ENCODE data around the gene RAD51B. TPM values are rescaled to one million over a fixed set of nuclear protein-coding genes. Genes with fewer than 3 reads are reported as not detected.

RAD51B gene
- total RNA-seq, 1 experiment from 2014 or later: 8.5 TPM

GRCh38 chr14:67917006-67917405, 97.4 kb downstream of the RAD51B start:
- CTCF ChIA-PET: no interaction called here
- BruUV-seq (replicated peaks): no TSS peak
- POLR2A ChIA-PET: no interaction called here

GRCh38 chr14:67918838-67919237, 99.3 kb downstream of the RAD51B start:
- no peak overlapping the region for H3K27ac ChIP-seq (ENCODE audit: low read length)
- TF ChIP-seq SIN3A (IDR thresholded peaks at IDR 0.05; ENCODE audit: borderline replicate concordance, insufficient read depth, low read depth, low read length) (no peak), CTCF (IDR thresholded peaks at IDR 0.05) (no peak), REST (IDR thresholded peaks at IDR 0.05; ENCODE audit: insufficient read depth in 1 of 2, low read depth in 2 of 2, low read length in 1 of 2) (no peak), TCF7L2 (IDR thresholded peaks at IDR 0.05; ENCODE audit: low read depth, low read length) (no peak), POLR2AphosphoS5 (IDR thresholded peaks at IDR 0.05; ENCODE audit: low read depth, low read length) (no peak)
- POLR2A ChIA-PET: no interaction called here
- no peaks in the 10 kb centered on the region for H3K9me3 ChIP-seq (ENCODE audit: control insufficient read depth, insufficient read depth, low read depth, low read length)
- DNase-seq (ENCODE audit: low read depth, low spot score) (no peak), ATAC-seq (no peak)
- H3K4me3 ChIP-seq (ENCODE audit: low read depth in 2 of 2, low read length in 2 of 2): no peak overlapping the region
- H3K36me3 ChIP-seq (ENCODE audit: control insufficient read depth, insufficient read depth, low read length): no peaks in the 10 kb centered on the region
- H3K27me3 ChIP-seq (ENCODE audit: control insufficient read depth, insufficient read depth, low read length): no peaks in the 10 kb centered on the region
- intact Hi-C loops (cut with micrococcal nuclease; ENCODE audit: unreplicated experiment) (no loop called here), in situ Hi-C loops (cut with HindIII; ENCODE audit: low pct_unique_long_range_greater_than_20kb, low sequenced_read_pairs) (no loop called here)
- CTCF ChIA-PET: interaction anchor here (0.7 kb wide), 1 partner anchor 34 kb away, joined by 3 read pairs; no protein-coding TSS in a partner anchor
- BruUV-seq (replicated peaks): no TSS peak
- H3K4me1 ChIP-seq (ENCODE audit: control insufficient read depth, insufficient read depth, low read length): no peaks in the 10 kb centered on the region

More at GRCh38 chr14:67917006-67917405, 97.4 kb downstream of the RAD51B start:
- TF ChIP-seq REST (IDR thresholded peaks at IDR 0.05; ENCODE audit: insufficient read depth in 1 of 2, low read depth in 2 of 2, low read length in 1 of 2): no peak
- no peak for TF ChIP-seq POLR2AphosphoS5 (IDR thresholded peaks at IDR 0.05; ENCODE audit: low read depth, low read length)
- no peak for TF ChIP-seq CTCF (IDR thresholded peaks at IDR 0.05)
- ATAC-seq (no peak), DNase-seq (ENCODE audit: low read depth, low spot score) (no peak)
- Histone ChIP-seq H3K27me3 (ENCODE audit: control insufficient read depth, insufficient read depth, low read length) (no peaks in the 10 kb centered on the region), H3K9me3 (ENCODE audit: control insufficient read depth, insufficient read depth, low read depth, low read length) (no peaks in the 10 kb centered on the region), H3K4me3 (ENCODE audit: low read depth in 2 of 2, low read length in 2 of 2) (no peak overlapping the region), H3K36me3 (ENCODE audit: control insufficient read depth, insufficient read depth, low read length) (no peaks in the 10 kb centered on the region), H3K27ac (ENCODE audit: low read length) (no peak overlapping the region), H3K4me1 (ENCODE audit: control insufficient read depth, insufficient read depth, low read length) (no peaks in the 10 kb centered on the region)
- in situ Hi-C loops (cut with HindIII; ENCODE audit: low pct_unique_long_range_greater_than_20kb, low sequenced_read_pairs): no loop called here
- intact Hi-C loops (cut with micrococcal nuclease; ENCODE audit: unreplicated experiment): no loop called here
